Occipital lobe (tissue), 3 donors: ENCODE results near the gene DPRX. TPM values are rescaled to one million over a fixed set of nuclear protein-coding genes. Genes with fewer than 3 reads are reported as not detected.
"Not testable (repeated sequence)": the region's sequence is repeated elsewhere in the genome, so short reads cannot be mapped to it uniquely, and the experiment has no call there.

Source experiments
- DNase-seq: peaks from one replicate; lab custom pipeline; 2025; lab: John Stamatoyannopoulos, UW
- small RNA-seq: library from RNA; depleted of rRNA; stranded (forward); fragments of <200 nt; gene quantifications from one replicate; pipeline ENCODE3, GENCODE V24; 2014
- total RNA-seq: library from RNA; depleted of rRNA; stranded (reverse); fragments of >200 nt; gene quantifications from one replicate; pipeline ENCODE4 v1.2.3, GENCODE V29; 2014

The DPRX gene
- total RNA-seq, 1 donor from 2014 or later, result not detected

GRCh38 chr19:53646144-53646543, 14.3 kb downstream of the DPRX start:
- DNase-seq, result no peak

- DNase-seq, result no peak
Observed at GRCh38 chr19:53647350-53647749, 15.6 kb downstream of the DPRX start.

- DNase-seq, result no peak
Observed at GRCh38 chr19:53647792-53648191, 16.0 kb downstream of the DPRX start.

- no peak for DNase-seq
Observed at GRCh38 chr19:53649746-53650593, 18.2 kb downstream of the DPRX start.

- DNase-seq, result no peak
Observed at GRCh38 chr19:53652476-53652875, 20.7 kb downstream of the DPRX start.

- DNase-seq, result no peak
Observed at GRCh38 chr19:53655042-53655665, 23.4 kb downstream of the DPRX start.

GRCh38 chr19:53657330-53657729, 25.5 kb downstream of the DPRX start:
- no peak for DNase-seq

- DNase-seq, result no peak
Observed at GRCh38 chr19:53657778-53658177, 26.0 kb downstream of the DPRX start.

- DNase-seq, result no peak
Observed at GRCh38 chr19:53659292-53659691, 27.5 kb downstream of the DPRX start.

- no peak for DNase-seq
Observed at GRCh38 chr19:53660584-53660983, 28.8 kb downstream of the DPRX start.

GRCh38 chr19:53662209-53662608, 30.4 kb downstream of the DPRX start:
- no peak for DNase-seq

GRCh38 chr19:53664152-53664551, 32.4 kb downstream of the DPRX start:
- DNase-seq, result no peak

GRCh38 chr19:53664760-53665159, 33.0 kb downstream of the DPRX start:
- no peak for DNase-seq

- not testable (repeated sequence) for DNase-seq
Observed at GRCh38 chr19:53666331-53666730, 34.5 kb downstream of the DPRX start.

GRCh38 chr19:53668804-53669203, 37.0 kb downstream of the DPRX start:
- not testable (repeated sequence) for DNase-seq

- DNase-seq, result no peak
Observed at GRCh38 chr19:53670345-53670744, 38.5 kb downstream of the DPRX start.

- DNase-seq, result no peak
Observed at GRCh38 chr19:53671663-53672062, 39.9 kb downstream of the DPRX start.

Small RNA genes within 50 kb of the gene (small RNA-seq; reads per million reads assigned to genes)
- not detected for gene MIR1323
- not detected for gene MIR498
- not detected for gene MIR512-1
- not detected for gene MIR512-2
- gene MIR515-1, result not detected
- not detected for gene MIR515-2
- gene MIR519C, result not detected
- gene MIR519E, result not detected
- gene MIR520E, result not detected
- gene RNU6-698P, result not detected

Other genes starting within 250 kb of the DPRX start
- 33.7 TPM for gene ZNF765, start 236.8 kb upstream of the DPRX start, total RNA-seq
- gene ZNF761, start 200.0 kb upstream of the DPRX start, total RNA-seq, result 20.7 TPM
- 6.6 TPM for gene ZNF813, start 164.3 kb upstream of the DPRX start, total RNA-seq
- gene ZNF331, start 93.9 kb upstream of the DPRX start, total RNA-seq, result 18.2 TPM
- 0.16 TPM for gene NLRP12, start 192.3 kb downstream of the DPRX start, total RNA-seq
- 3.3 TPM for gene MYADM, start 235.9 kb downstream of the DPRX start, total RNA-seq